Raji (cell line): ENCODE data around the gene MMS22L.

Experiments used
- POLR2A ChIP-seq: IDR thresholded peaks from 2 replicates; pipeline ENCODE4 v1.6.1; 2011; ENCODE audit warnings: low read depth, low read length, control low read depth; ENCODE audit not compliant: insufficient read depth

Gene MMS22L

GRCh38 chr6:97128507-97128906 lies 154.5 kb downstream of the MMS22L start:
- TF ChIP-seq POLR2A, result no peak

GRCh38 chr6:97123652-97124051 lies 159.4 kb downstream of the MMS22L start:
- TF ChIP-seq POLR2A, result no peak

- no peak for TF ChIP-seq POLR2A
Observed at GRCh38 chr6:97123112-97123511, 159.9 kb downstream of the MMS22L start.

GRCh38 chr6:97120511-97120910 lies 162.5 kb downstream of the MMS22L start:
- TF ChIP-seq POLR2A, result no peak

GRCh38 chr6:97114645-97115044 lies 168.4 kb downstream of the MMS22L start:
- no peak for TF ChIP-seq POLR2A

GRCh38 chr6:97113170-97113569 lies 169.8 kb downstream of the MMS22L start:
- TF ChIP-seq POLR2A, result no peak

- no peak for TF ChIP-seq POLR2A
Observed at GRCh38 chr6:97111243-97111642, 171.8 kb downstream of the MMS22L start.

GRCh38 chr6:97110626-97111025 lies 172.4 kb downstream of the MMS22L start:
- no peak for TF ChIP-seq POLR2A

GRCh38 chr6:97110149-97110548 lies 172.9 kb downstream of the MMS22L start:
- TF ChIP-seq POLR2A, result no peak

GRCh38 chr6:97109444-97109843 lies 173.6 kb downstream of the MMS22L start:
- TF ChIP-seq POLR2A, result no peak

GRCh38 chr6:97102145-97102790 lies 180.7 kb downstream of the MMS22L start:
- no peak for TF ChIP-seq POLR2A

- TF ChIP-seq POLR2A, result no peak
Observed at GRCh38 chr6:97100696-97101095, 182.3 kb downstream of the MMS22L start.

- no peak for TF ChIP-seq POLR2A
Observed at GRCh38 chr6:97097068-97098047, 185.7 kb downstream of the MMS22L start.

GRCh38 chr6:97095311-97095850 lies 187.6 kb downstream of the MMS22L start:
- no peak for TF ChIP-seq POLR2A

GRCh38 chr6:97094376-97094775 lies 188.6 kb downstream of the MMS22L start:
- TF ChIP-seq POLR2A, result no peak

- no peak for TF ChIP-seq POLR2A
Observed at GRCh38 chr6:97092673-97093305, 190.2 kb downstream of the MMS22L start.
